ENCODE measurements around the gene GNPTG. TPM values are rescaled to one million over a fixed set of nuclear protein-coding genes. Genes with fewer than 3 reads are reported as not detected.

The GNPTG gene
- total RNA-seq, 1 donor from 2014 or later, result 104 TPM

GRCh38 chr16:1366060-1366711 lies 14.5 kb downstream of the GNPTG start:
- H3K36me3 ChIP-seq (ENCODE audit: control insufficient read depth, insufficient read depth, low read length), result peaks cover 4% of the 10 kb centered on the region
- no peaks in the 10 kb centered on the region for H3K27me3 ChIP-seq (ENCODE audit: control insufficient read depth, insufficient read depth, low read length)
- DNase-seq (ENCODE audit: low read depth), result no peak
- TF ChIP-seq CTCF (IDR thresholded peaks at IDR 0.05; ENCODE audit: insufficient read depth, low read length, poor library complexity, severe bottlenecking), result no peak
- no peak overlapping the region for H3K4me3 ChIP-seq (ENCODE audit: low read depth, low read length)

DNA sequence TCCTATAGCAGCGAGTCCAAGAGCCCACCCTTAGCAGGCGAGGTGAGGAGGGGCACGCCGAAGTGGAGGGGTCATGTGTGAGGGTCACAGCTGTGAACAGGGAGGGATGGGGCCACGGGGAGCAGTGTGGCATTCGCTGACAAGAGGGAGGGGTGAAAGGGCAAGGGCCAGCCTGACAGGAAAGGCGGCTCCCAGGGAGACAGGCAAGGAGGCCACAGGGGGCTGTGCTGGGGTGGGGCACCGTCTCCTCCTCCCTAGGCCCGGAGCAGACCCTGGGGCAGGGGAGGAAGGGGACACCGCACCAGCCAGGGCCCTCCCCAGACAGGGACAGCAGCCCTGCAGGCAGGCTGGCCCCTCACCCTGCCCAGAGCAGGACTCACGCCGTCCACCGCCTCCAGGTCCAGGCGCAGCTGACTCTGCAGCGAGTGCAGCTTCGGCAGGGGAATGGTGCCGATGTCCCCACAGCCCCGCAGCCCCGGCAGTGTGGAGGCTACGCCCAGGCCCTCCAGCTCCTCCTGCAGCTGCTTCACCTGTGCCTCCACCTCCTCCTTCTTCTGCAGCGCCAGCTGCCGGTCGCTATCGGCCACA lies 15.1 kb downstream of the GNPTG start:
- peaks cover 4% of the 10 kb centered on the region for H3K36me3 ChIP-seq (ENCODE audit: control insufficient read depth, insufficient read depth, low read length)
- H3K27me3 ChIP-seq (ENCODE audit: control insufficient read depth, insufficient read depth, low read length), result no peaks in the 10 kb centered on the region
- no peak for DNase-seq (ENCODE audit: low read depth)
- no peak for TF ChIP-seq CTCF (IDR thresholded peaks at IDR 0.05; ENCODE audit: insufficient read depth, low read length, poor library complexity, severe bottlenecking)
- no peak overlapping the region for H3K4me3 ChIP-seq (ENCODE audit: low read depth, low read length)

DNA sequence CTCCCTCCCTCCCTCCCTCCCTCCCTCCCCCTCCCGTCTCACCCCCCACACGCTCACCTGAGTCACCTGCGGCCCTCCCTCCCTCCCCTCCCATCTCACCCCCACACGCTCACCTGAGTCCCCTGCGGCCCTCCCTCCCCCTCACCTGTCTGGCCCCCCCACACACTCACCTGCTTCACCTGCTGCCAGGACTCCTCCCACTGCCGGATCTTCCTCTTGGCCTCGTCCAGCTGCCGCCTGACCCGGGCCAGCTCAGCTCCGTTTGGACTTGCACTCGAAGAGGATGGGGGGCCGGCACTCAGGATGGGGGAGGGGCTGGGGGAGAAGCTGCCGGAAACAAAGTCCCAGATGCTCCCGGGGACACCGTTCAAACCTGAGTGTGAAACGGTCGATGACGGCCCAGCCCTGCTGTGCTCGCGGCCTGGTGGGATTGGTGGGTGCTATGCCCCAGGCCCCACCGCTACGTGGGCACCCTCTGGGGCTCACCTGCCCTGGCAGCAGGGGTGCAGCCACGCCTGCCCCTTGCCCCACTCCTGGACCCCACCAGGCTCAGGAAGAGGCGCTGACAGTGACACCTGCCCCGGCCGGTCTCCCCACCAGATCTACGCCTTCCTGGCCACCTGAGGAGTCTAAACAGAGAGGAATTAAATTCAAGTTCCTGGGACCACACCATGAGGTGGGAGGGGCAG lies 15.9 kb downstream of the GNPTG start:
- no peak for DNase-seq (ENCODE audit: low read depth)
- Histone ChIP-seq H3K4me3 (ENCODE audit: low read depth, low read length) (no peak overlapping the region), H3K36me3 (ENCODE audit: control insufficient read depth, insufficient read depth, low read length) (peaks cover 3% of the 10 kb centered on the region), H3K27me3 (ENCODE audit: control insufficient read depth, insufficient read depth, low read length) (no peaks in the 10 kb centered on the region)
- no peak for TF ChIP-seq CTCF (IDR thresholded peaks at IDR 0.05; ENCODE audit: insufficient read depth, low read length, poor library complexity, severe bottlenecking)

- Histone ChIP-seq H3K36me3 (ENCODE audit: control insufficient read depth, insufficient read depth, low read length) (no peaks in the 10 kb centered on the region), H3K4me3 (ENCODE audit: low read depth, low read length) (no peak overlapping the region), H3K27me3 (ENCODE audit: control insufficient read depth, insufficient read depth, low read length) (no peaks in the 10 kb centered on the region)
- TF ChIP-seq CTCF (IDR thresholded peaks at IDR 0.05; ENCODE audit: insufficient read depth, low read length, poor library complexity, severe bottlenecking), result no peak
- no peak for DNase-seq (ENCODE audit: low read depth)
Measured at GRCh38 chr16:1371054-1371978, 19.6 kb downstream of the GNPTG start.

DNA sequence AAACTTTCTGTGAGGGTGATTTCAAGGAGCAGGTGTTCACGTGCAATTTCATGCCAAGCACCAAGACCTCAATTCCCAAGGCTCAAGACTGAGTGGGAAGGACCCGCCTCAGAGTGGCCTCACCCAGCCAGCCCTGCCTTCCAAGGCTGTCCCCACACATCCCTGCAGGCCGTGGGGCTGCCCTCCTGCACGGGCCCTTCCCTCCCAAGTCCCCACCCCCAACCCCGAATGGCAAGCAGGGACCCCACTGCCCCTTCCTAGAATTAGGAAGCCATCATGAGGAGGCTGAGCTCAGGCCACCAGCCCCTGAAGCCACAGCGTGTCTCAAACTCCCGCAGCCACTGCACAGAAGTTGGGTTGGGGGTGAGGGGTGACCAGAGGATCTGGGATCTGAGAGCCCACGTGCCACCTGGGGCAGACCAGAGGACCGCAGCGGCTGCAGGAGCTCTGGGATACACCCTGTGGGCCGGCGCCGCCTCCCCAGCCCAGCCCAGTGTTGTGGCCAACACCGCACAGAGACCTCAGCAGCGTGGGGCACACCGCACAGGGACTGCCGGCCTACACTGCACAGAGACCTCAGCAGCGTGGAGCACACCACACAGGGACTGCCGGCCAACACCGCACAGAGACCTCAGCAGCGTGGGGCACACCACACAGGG lies 20.7 kb downstream of the GNPTG start:
- Histone ChIP-seq H3K4me3 (ENCODE audit: low read depth, low read length) (no peak overlapping the region), H3K27me3 (ENCODE audit: control insufficient read depth, insufficient read depth, low read length) (no peaks in the 10 kb centered on the region), H3K36me3 (ENCODE audit: control insufficient read depth, insufficient read depth, low read length) (no peaks in the 10 kb centered on the region)
- no peak for DNase-seq (ENCODE audit: low read depth)
- no peak for TF ChIP-seq CTCF (IDR thresholded peaks at IDR 0.05; ENCODE audit: insufficient read depth, low read length, poor library complexity, severe bottlenecking)
